Smooth muscle cell (in vitro differentiated cells): Measurements from ENCODE around the gene BARHL2. TPM values are rescaled to one million over a fixed set of nuclear protein-coding genes. Genes with fewer than 3 reads are reported as not detected.

ENCODE experiments used
- DNase-seq: peaks from one replicate; lab custom pipeline; 2025; ENCODE audit not compliant: unreplicated experiment; lab: John Stamatoyannopoulos, UW
- H2AFZ ChIP-seq: fragments of 200-600 bp; sonication (generic); 2 replicates; pipeline ENCODE4 v1.6.0; 2016; ENCODE audit warnings: antibody characterized with exemption, low read depth, mild to moderate bottlenecking
- H3F3A ChIP-seq: fragments of 200-600 bp; sonication (generic); 2 replicates; pipeline ENCODE4 v1.6.0; 2017; ENCODE audit warnings: antibody characterized with exemption, low read depth
- H3K27ac ChIP-seq: fragments of 200-600 bp; sonication (generic); 2 replicates; pipeline ENCODE4 v1.5.1; 2016; ENCODE audit warnings: low read depth, mild to moderate bottlenecking
- H3K27me3 ChIP-seq: fragments of 200-600 bp; sonication (generic); 2 replicates; pipeline ENCODE4 v1.6.1; 2016; ENCODE audit warnings: low read depth, mild to moderate bottlenecking
- H3K36me3 ChIP-seq: fragments of 200-600 bp; sonication (generic); 2 replicates; pipeline ENCODE4 v1.5.1; 2016; ENCODE audit warnings: low read depth
- H3K4me1 ChIP-seq: fragments of 200-600 bp; sonication (generic); 2 replicates; pipeline ENCODE4 v1.5.1; 2016; ENCODE audit warnings: low read depth
- H3K4me2 ChIP-seq: fragments of 200-600 bp; sonication (generic); 2 replicates; pipeline ENCODE4 v1.6.0; 2016; ENCODE audit warnings: mild to moderate bottlenecking
- H3K4me3 ChIP-seq: fragments of 200-600 bp; sonication (generic); 2 replicates; pipeline ENCODE4 v1.5.1; 2016; ENCODE audit warnings: mild to moderate bottlenecking
- H3K79me2 ChIP-seq: fragments of 200-600 bp; sonication (generic); 2 replicates; pipeline ENCODE4 v1.6.0; 2016; ENCODE audit warnings: low read depth, mild to moderate bottlenecking
- H3K9ac ChIP-seq: fragments of 200-600 bp; sonication (generic); 2 replicates; pipeline ENCODE4 v1.6.0; 2016; ENCODE audit warnings: low read depth
- H3K9me3 ChIP-seq: fragments of 200-600 bp; sonication (generic); replicated peaks from 2 replicates; pipeline ENCODE4 v1.5.1; 2016; ENCODE audit warnings: low read depth
- H4K20me1 ChIP-seq: fragments of 200-600 bp; sonication (generic); 2 replicates; pipeline ENCODE4 v1.6.0; 2016; ENCODE audit warnings: low read depth
- WGBS: methylation state at CpG from one replicate; pipeline ENCODE4 v1.1.7; 2016; ENCODE audit warnings: low lambda C conversion rate; 5-methylcytosine and 5-hydroxymethylcytosine counted together
- polyA plus RNA-seq: library from polyadenylated mRNA; unstranded; fragments of >200 nt; fragmentation: Nextera tagmentation; extraction: Ambion mirVana; gene quantifications from 2 replicates; pipeline ENCODE4 v1.2.1, GENCODE V29; 2016
- total RNA-seq: library from RNA; depleted of rRNA; stranded (reverse); fragments of >200 nt; gene quantifications from 2 replicates; pipeline ENCODE4 v1.2.3, GENCODE V29; 2014
- TF ChIP-seq, protein P1 (sequence below): fragments of 200-600 bp; sonication (generic); IDR thresholded peaks from 2 replicates; pipeline ENCODE4 v1.5.1; 2017; ENCODE audit warnings: borderline replicate concordance, mild to moderate bottlenecking, antibody characterized with exemption; ENCODE audit not compliant: insufficient read depth, poor library complexity, severe bottlenecking

The BARHL2 gene
- total and polyA plus RNA-seq, 2 experiments from 2014 or later = not detected

DNA sequence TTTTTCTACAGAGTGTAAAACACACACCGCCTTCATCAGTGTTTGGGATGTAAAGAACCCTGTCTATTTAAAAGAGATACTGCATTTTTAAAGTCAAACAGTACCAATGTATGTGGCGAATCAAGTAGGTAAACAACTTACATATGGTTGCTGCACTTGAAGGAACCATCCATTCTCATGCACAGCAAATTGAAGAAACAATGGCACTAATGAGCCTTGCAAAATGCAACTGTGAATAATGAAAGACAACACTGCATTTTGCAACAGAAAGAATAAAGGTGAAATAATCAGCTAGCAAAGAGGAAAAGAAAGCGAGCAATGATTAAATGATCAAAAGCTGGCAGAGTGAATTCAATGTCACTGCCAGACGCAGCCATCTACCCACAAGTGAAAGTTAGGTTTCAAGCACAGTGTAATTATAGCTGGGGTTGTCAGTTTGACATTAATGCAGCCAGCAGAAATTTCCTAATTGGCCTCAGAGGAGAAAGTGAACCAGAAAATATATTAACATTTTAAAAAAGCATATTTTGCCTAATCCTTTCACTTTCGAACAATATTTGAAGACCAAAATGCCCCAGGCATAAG lies 10.9 kb upstream of the BARHL2 start:
- Histone ChIP-seq H3F3A (no peaks in the 10 kb centered on the region), H3K36me3 (no peaks in the 10 kb centered on the region), H2AFZ (no peak overlapping the region), H3K9ac (no peak overlapping the region), H3K27me3 (peaks cover 100% of the 10 kb centered on the region), H3K27ac (no peak overlapping the region), H4K20me1 (no peaks in the 10 kb centered on the region), H3K4me3 (no peak overlapping the region), H3K4me2 (no peak overlapping the region), H3K9me3 (no peaks in the 10 kb centered on the region), H3K79me2 (no peaks in the 10 kb centered on the region), H3K4me1 (peaks cover 38% of the 10 kb centered on the region)
- TF ChIP-seq, protein P1, sequence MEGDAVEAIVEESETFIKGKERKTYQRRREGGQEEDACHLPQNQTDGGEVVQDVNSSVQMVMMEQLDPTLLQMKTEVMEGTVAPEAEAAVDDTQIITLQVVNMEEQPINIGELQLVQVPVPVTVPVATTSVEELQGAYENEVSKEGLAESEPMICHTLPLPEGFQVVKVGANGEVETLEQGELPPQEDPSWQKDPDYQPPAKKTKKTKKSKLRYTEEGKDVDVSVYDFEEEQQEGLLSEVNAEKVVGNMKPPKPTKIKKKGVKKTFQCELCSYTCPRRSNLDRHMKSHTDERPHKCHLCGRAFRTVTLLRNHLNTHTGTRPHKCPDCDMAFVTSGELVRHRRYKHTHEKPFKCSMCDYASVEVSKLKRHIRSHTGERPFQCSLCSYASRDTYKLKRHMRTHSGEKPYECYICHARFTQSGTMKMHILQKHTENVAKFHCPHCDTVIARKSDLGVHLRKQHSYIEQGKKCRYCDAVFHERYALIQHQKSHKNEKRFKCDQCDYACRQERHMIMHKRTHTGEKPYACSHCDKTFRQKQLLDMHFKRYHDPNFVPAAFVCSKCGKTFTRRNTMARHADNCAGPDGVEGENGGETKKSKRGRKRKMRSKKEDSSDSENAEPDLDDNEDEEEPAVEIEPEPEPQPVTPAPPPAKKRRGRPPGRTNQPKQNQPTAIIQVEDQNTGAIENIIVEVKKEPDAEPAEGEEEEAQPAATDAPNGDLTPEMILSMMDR = no peak
- 57% methylated on average over 5 of the region's 5 CpGs for WGBS
- no peak for DNase-seq

DNA sequence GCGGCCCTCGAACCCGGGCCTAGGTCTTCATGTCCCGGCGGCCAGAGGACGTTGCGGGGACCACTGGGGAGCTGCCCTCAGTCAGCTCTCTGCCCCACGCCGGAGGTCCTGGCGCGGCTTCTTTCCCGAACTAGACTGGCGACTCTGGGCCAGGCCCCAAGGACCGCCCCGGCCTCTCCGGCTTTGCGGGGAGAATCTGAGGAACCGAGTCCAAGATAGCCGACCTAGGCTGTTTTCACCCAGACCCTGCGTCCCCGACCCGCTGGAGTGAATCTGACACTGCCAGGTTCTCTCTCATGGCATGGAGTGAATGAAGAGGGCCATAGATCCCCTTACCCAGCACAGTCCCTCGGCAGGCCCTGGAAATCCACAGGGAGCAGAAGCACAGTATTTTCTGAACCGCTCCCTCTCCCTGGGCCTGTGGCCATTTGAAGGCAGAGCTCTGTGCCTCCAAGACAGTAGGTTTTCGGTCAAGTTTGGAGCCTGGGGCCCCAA lies 9.9 kb upstream of the BARHL2 start:
- TF ChIP-seq, protein P1 = no peak
- no peak overlapping the region for H3K4me3 ChIP-seq
- H3K36me3 ChIP-seq = no peaks in the 10 kb centered on the region
- H3F3A ChIP-seq = no peaks in the 10 kb centered on the region
- H3K79me2 ChIP-seq = no peaks in the 10 kb centered on the region
- H3K4me1 ChIP-seq = peaks cover 38% of the 10 kb centered on the region
- peaks cover 100% of the 10 kb centered on the region for H3K27me3 ChIP-seq
- H2AFZ ChIP-seq = no peak overlapping the region
- H4K20me1 ChIP-seq = no peaks in the 10 kb centered on the region
- H3K9me3 ChIP-seq = no peaks in the 10 kb centered on the region
- WGBS = 21% methylated on average over 25 of the region's 25 CpGs
- H3K4me2 ChIP-seq = peak overlapping the region; percentile 88
- H3K9ac ChIP-seq = no peak overlapping the region
- H3K27ac ChIP-seq = no peak overlapping the region
- no peak for DNase-seq

DNA sequence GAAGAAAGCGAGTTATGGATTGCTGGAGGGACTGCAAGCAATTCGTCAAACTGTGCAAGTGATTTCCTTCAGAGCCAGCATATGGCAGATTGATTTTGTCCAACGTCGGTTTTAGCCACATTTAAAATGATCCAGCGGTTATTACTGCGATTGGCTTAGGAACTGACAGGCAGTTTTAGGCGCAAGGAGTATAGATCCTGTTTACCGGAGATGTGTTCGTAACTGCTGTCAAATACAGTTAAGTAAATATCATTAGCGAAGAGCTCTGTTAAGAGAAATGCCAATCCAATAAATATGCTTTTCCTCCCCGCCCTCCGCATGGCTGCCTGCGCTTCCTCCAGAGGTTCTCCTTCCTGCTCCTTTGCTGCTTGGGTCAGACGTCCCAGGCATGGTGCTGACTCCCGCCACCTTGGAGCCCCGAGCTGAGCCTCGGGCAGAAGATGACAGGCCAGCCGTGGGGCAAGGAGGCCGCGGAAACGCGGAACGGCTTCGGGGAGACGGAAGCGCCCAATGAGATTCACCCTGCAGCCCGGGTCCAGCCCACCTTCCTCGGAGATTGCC lies 9.4 kb upstream of the BARHL2 start:
- Histone ChIP-seq H3K27ac (no peak overlapping the region), H3K9ac (no peak overlapping the region), H4K20me1 (no peaks in the 10 kb centered on the region), H3F3A (no peaks in the 10 kb centered on the region), H3K4me3 (peak overlapping the region; percentile 41), H3K36me3 (no peaks in the 10 kb centered on the region), H3K4me1 (peaks cover 38% of the 10 kb centered on the region), H3K9me3 (no peaks in the 10 kb centered on the region), H3K27me3 (peaks cover 100% of the 10 kb centered on the region), H3K4me2 (peak overlapping the region; percentile 88), H3K79me2 (no peaks in the 10 kb centered on the region), H2AFZ (no peak overlapping the region)
- TF ChIP-seq, protein P1 = no peak
- DNase-seq = no peak
- 4% methylated on average over 28 of the region's 28 CpGs for WGBS
